ENCODE results near the gene C16orf92.
"Not testable (repeated sequence)": the region's sequence is repeated elsewhere in the genome, so short reads cannot be mapped to it uniquely, and the experiment has no call there.

C16orf92 gene

DNA sequence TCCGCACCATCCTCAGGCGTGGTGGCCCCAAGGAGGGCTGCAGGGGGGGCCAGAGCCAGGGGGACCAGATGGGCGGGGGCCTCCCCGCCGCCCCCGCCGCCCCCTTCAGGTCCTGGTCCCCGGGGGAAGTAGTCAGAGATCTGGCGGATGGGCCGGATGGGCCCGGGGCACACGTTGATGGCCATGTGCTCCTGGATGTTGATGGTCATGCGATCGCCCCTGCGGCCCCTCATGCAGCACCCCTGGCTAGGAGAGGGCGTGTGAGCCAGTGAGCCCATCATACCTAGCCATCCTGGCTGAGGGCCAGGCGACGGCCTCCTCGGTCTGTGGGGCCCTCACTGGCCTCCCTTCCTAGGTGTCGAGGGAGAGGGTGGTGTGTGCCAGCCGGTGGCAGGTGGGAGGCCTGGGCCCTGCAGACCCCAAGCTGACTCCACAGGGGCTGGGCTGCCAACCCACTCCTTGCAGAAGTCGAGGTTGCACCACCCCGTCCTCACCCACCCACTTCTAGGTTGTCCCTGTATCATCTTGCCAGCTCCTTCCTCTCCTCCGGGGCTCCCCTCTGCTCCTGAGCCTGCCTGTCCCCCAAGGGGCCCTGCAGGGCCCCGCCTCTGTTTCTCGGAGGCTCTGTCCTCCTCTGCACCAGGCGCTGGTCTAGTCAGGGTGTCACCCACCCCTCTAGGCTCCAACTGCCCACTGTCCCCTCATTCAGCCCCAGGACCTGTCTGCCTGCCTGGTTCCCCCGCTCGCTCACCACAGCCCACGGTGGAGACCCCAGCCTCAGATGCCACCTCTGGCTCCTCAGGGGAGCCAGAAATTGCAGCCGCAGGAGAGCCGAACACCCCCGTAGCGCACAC, 12.8 kb upstream of the C16orf92 start:
- Histone ChIP-seq H3K79me2 (ENCODE audit: insufficient read depth, low read length) (no peaks in the 10 kb centered on the region), H3K27me3 (ENCODE audit: insufficient read depth, low read length, poor library complexity) (no peaks in the 10 kb centered on the region), H3K9me3 (ENCODE audit: insufficient read depth, low read length, severe bottlenecking) (no peaks in the 10 kb centered on the region), H3K4me3 (ENCODE audit: low read depth in 1 of 2, low read length in 2 of 2) (peak overlapping the region; percentile 36 to 71; a peak in 3 of 4 replicates), H2AFZ (ENCODE audit: low read depth, low read length) (peak overlapping the region; percentile 84), H3K4me1 (ENCODE audit: insufficient read depth, low read length) (peaks cover 17% of the 10 kb centered on the region), H4K20me1 (ENCODE audit: insufficient read depth, low read length) (peaks cover 7% of the 10 kb centered on the region; the same call in 1 of the 2 replicates), H3K4me2 (ENCODE audit: insufficient read depth, low read length) (peak overlapping the region; percentile 98), H3K27ac (ENCODE audit: low read length) (no peak overlapping the region; the same call in 1 of the 2 replicates), H3K36me3 (ENCODE audit: insufficient read depth, low read length) (peaks cover 16% of the 10 kb centered on the region; the same call in 1 of the 2 replicates), H3K9ac (ENCODE audit: low read depth, low read length) (peak overlapping the region; percentile 70)
- peak; percentile 20 for ATAC-seq (ENCODE audit: insufficient read depth, low read depth)
- TF ChIP-seq, protein P1, sequence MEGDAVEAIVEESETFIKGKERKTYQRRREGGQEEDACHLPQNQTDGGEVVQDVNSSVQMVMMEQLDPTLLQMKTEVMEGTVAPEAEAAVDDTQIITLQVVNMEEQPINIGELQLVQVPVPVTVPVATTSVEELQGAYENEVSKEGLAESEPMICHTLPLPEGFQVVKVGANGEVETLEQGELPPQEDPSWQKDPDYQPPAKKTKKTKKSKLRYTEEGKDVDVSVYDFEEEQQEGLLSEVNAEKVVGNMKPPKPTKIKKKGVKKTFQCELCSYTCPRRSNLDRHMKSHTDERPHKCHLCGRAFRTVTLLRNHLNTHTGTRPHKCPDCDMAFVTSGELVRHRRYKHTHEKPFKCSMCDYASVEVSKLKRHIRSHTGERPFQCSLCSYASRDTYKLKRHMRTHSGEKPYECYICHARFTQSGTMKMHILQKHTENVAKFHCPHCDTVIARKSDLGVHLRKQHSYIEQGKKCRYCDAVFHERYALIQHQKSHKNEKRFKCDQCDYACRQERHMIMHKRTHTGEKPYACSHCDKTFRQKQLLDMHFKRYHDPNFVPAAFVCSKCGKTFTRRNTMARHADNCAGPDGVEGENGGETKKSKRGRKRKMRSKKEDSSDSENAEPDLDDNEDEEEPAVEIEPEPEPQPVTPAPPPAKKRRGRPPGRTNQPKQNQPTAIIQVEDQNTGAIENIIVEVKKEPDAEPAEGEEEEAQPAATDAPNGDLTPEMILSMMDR (IDR thresholded peaks at IDR 0.05; ENCODE audit: borderline replicate concordance, extremely low read depth, low read length, poor library complexity, severe bottlenecking) = no peak
- no peak for TF ChIP-seq EZH2 (IDR thresholded peaks at IDR 0.05; ENCODE audit: borderline replicate concordance, low read depth, low read length, severe bottlenecking)
- no peak for DNase-seq

DNA sequence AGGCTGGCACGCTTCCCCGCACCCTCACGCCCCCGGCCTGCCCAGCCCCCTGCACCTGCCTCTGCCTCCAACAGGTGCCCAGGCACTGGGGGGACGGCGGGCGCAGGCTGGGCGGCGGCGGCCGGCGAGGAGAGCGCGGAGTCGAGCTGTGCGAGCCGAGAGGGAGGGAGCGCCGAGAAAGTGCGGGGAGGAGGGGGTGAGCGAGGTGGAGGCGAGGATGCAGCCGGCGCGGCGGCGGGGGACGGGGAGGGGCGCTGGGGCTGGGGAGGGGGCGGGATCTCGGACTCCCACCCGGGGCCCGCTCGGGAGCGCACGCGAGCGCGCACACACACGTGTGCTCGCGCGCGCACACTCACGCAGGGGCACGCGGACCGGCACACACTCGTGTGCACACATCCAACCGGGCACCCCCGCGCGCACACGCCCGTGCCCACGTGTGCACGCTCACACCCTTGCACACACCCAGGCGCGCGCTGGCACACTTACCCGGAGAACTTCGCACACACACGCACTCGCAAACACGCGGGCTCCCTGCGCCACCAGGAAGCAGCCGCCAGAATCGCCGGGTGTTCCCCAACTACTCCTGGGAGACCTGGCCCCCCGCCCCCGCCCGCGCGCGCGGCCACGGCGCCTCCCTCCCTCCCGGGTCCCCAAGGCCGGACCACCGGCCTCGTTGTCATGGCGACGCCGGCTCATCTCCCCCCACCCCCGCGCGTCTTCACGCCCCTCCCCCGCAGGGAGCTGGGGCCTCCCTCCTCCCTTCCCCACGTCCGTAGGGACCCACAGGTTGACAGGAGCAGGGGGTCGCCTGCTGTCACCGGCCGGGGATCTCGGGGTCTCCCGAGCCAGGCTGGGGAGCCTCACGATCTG, 11.9 kb upstream of the C16orf92 start, which contains the start of gene DOC2A:
Gene DOC2A (minus strand): TSS at position 184 of the 870 bp plus-strand sequence. CDS start 805 bp downstream, outside the sequence.
- Histone ChIP-seq H2AFZ (ENCODE audit: low read depth, low read length) (peak within 1 kb of the TSS; percentile 89), H3K27me3 (ENCODE audit: insufficient read depth, low read length, poor library complexity) (no peaks in the 10 kb centered on the region), H3K4me3 (ENCODE audit: low read depth in 1 of 2, low read length in 2 of 2) (peak within 1 kb of the TSS; percentile 36 to 71; a peak in 3 of 4 replicates), H3K79me2 (ENCODE audit: insufficient read depth, low read length) (no peaks in the 10 kb centered on the region), H3K9me3 (ENCODE audit: insufficient read depth, low read length, severe bottlenecking) (no peaks in the 10 kb centered on the region), H3K4me2 (ENCODE audit: insufficient read depth, low read length) (peak within 1 kb of the TSS; percentile 98), H3K27ac (ENCODE audit: low read length) (no peak within 1 kb of the TSS; the same call in 1 of the 2 replicates), H4K20me1 (ENCODE audit: insufficient read depth, low read length) (peaks cover 7% of the 10 kb centered on the region; the same call in 1 of the 2 replicates), H3K36me3 (ENCODE audit: insufficient read depth, low read length) (peaks cover 8% of the 10 kb centered on the region; the same call in 1 of the 2 replicates), H3K4me1 (ENCODE audit: insufficient read depth, low read length) (peaks cover 17% of the 10 kb centered on the region), H3K9ac (ENCODE audit: low read depth, low read length) (peak within 1 kb of the TSS; percentile 70)
- TF ChIP-seq, protein P1 (IDR thresholded peaks at IDR 0.05; ENCODE audit: borderline replicate concordance, extremely low read depth, low read length, poor library complexity, severe bottlenecking) = no peak
- DNase-seq = peak; percentile 79
- ATAC-seq (ENCODE audit: insufficient read depth, low read depth) = peak; percentile 88

DNA sequence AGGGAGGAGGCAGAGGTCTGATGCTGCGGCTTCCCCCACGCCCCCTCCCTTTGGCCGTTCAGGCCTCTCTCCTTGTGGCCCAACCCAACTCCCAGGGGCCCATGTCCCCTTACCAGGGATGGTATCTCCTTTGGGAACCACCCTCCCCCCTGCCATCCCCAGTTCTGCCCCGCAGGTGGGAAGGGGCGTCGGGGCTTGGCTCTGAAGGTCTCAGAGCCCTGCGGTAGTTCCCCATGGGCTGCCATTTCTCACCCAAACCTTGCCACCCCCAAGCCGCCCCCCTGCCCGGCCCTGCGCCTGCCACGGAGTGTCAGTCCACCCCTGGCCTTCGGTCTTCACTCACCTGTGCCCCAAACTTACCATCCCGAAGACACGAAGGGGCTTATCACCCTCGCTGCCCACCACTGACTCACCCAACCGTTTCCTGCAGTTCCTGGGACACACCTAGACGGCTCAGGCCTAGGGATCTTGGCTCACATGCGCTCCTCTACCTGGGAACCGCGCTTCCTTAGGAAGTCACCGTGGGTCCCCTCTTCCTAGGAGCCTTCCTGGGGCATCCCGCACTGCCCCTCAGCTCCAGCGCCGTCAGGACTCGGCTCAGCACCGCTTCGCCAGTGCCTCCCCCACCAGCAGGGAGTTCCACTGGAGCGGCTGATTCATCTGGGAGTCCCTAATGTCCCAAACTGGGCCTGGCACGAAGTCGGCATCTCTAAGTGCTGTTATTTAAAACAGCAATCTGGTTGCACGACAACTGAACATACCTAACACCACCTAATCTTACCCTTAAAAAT, 11.1 kb upstream of the C16orf92 start:
- Histone ChIP-seq H2AFZ (ENCODE audit: low read depth, low read length) (peak overlapping the region; percentile 89; the same call in 1 of the 2 replicates), H3K9me3 (ENCODE audit: insufficient read depth, low read length, severe bottlenecking) (no peaks in the 10 kb centered on the region), H3K27me3 (ENCODE audit: insufficient read depth, low read length, poor library complexity) (no peaks in the 10 kb centered on the region), H3K79me2 (ENCODE audit: insufficient read depth, low read length) (no peaks in the 10 kb centered on the region), H3K27ac (ENCODE audit: low read length) (no peak overlapping the region), H3K4me2 (ENCODE audit: insufficient read depth, low read length) (peak overlapping the region; percentile 98), H3K4me1 (ENCODE audit: insufficient read depth, low read length) (peaks cover 17% of the 10 kb centered on the region), H3K9ac (ENCODE audit: low read depth, low read length) (peak overlapping the region; percentile 70; the same call in 1 of the 2 replicates), H3K4me3 (ENCODE audit: low read depth in 1 of 2, low read length in 2 of 2) (peak overlapping the region in 1 of 2 experiments; percentile 71; a peak in 1 of 4 replicates), H3K36me3 (ENCODE audit: insufficient read depth, low read length) (no peaks in the 10 kb centered on the region), H4K20me1 (ENCODE audit: insufficient read depth, low read length) (peaks cover 7% of the 10 kb centered on the region; the same call in 1 of the 2 replicates)
- ATAC-seq (ENCODE audit: insufficient read depth, low read depth) = no peak
- TF ChIP-seq, protein P1 (IDR thresholded peaks at IDR 0.05; ENCODE audit: borderline replicate concordance, extremely low read depth, low read length, poor library complexity, severe bottlenecking) = no peak
- no peak for TF ChIP-seq EZH2 (IDR thresholded peaks at IDR 0.05; ENCODE audit: borderline replicate concordance, low read depth, low read length, severe bottlenecking)
- DNase-seq = no peak

DNA sequence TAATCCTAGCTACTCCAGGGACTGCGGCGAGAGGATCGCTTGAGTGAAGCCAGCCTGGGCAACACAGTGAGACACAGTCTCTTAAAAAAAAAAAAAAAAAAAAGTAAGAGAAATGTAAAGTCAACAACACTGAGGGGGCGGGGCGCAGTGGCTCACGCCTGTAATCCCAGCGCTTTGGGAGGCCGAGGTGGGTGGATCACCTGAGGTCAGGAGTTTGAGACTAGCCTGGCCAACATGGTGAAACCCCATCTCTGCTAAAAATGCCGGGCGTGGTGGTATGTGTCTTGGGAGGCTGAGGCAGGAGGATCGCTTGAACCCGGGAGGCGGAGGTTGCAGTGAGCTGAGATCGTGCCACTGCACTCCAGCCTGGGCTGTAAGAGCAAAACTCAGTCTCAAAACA, 10.4 kb upstream of the C16orf92 start:
- not testable (repeated sequence) for H3K79me2 ChIP-seq (ENCODE audit: insufficient read depth, low read length); H4K20me1 ChIP-seq (ENCODE audit: insufficient read depth, low read length); H3K36me3 ChIP-seq (ENCODE audit: insufficient read depth, low read length); H3K9me3 ChIP-seq (ENCODE audit: insufficient read depth, low read length, severe bottlenecking); H3K27ac ChIP-seq (ENCODE audit: low read length); H2AFZ ChIP-seq (ENCODE audit: low read depth, low read length); DNase-seq; H3K27me3 ChIP-seq (ENCODE audit: insufficient read depth, low read length, poor library complexity); H3K4me2 ChIP-seq (ENCODE audit: insufficient read depth, low read length); ATAC-seq (ENCODE audit: insufficient read depth, low read depth); H3K9ac ChIP-seq (ENCODE audit: low read depth, low read length); H3K4me3 ChIP-seq (ENCODE audit: low read depth in 1 of 2, low read length in 2 of 2)
- H3K4me1 ChIP-seq (ENCODE audit: insufficient read depth, low read length) = peaks cover 17% of the 10 kb centered on the region

DNA sequence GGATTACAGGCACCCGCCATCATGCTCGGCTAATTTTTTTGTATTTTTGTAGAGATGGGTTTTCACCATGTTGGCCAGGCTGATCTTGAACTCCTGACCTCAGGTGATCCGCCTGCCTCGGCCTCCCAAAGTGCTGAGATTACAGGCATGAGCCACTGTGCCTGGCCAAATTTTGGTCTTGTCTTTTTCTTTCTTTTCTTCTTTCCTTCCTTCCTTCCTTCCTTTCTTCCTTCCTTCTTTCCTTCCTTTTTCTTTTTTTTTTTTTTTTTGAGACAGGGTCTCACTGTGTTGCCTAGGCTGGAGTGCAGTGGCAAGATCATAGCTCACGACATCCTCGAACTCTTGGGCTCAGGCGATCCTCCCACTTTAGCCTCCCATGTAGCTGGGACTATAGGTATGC, 7.5 kb upstream of the C16orf92 start:
- not testable (repeated sequence) for H3K27me3 ChIP-seq (ENCODE audit: insufficient read depth, low read length, poor library complexity); H3K9me3 ChIP-seq (ENCODE audit: insufficient read depth, low read length, severe bottlenecking); DNase-seq; H3K4me2 ChIP-seq (ENCODE audit: insufficient read depth, low read length); ATAC-seq (ENCODE audit: insufficient read depth, low read depth); H2AFZ ChIP-seq (ENCODE audit: low read depth, low read length); H3K27ac ChIP-seq (ENCODE audit: low read length); H4K20me1 ChIP-seq (ENCODE audit: insufficient read depth, low read length); H3K79me2 ChIP-seq (ENCODE audit: insufficient read depth, low read length); H3K36me3 ChIP-seq (ENCODE audit: insufficient read depth, low read length); H3K4me3 ChIP-seq (ENCODE audit: low read depth in 1 of 2, low read length in 2 of 2); H3K9ac ChIP-seq (ENCODE audit: low read depth, low read length)
- H3K4me1 ChIP-seq (ENCODE audit: insufficient read depth, low read length) = peaks cover 13% of the 10 kb centered on the region

Measured in DND-41 (cell line).